ENCODE results near the gene LPP. TPM values are rescaled to one million over a fixed set of nuclear protein-coding genes. Genes with fewer than 3 reads are reported as not detected.
A peak's percentile ranks its signal among the peaks of the same experiment; 100 is the strongest.

The LPP gene
- total RNA-seq, 2 donors from 2014 or later, result 170 to 246 TPM

DNA sequence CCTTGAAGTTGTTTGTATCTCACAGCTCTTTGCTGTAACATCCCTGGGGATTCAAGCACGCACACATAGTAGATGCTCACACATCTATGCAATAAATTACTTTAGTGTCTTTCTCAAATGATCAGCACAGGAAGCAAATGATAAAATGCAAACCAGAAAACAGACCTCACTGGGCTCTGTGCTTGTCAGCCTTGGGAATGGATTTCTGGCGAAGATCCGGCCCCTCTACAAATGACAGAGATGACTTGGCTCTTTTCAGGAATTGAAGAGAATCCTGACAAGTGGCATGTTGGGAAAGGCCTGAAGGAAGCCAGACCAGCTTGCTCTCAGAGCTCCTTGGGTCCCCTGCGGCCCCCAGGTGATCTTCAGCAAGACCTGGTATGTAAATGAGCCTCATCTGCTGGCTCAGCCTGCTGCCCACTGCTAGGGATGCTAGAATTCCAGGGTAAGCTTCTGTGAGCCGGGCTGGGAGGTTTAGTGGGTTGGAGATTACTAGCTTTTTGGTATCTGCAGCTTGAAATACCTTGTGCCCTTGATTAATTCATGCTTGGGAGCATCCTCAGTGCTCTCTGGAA is 54.1 kb downstream of the LPP start:
- H3K4me1 ChIP-seq, result peaks cover 6% of the 10 kb centered on the region

DNA sequence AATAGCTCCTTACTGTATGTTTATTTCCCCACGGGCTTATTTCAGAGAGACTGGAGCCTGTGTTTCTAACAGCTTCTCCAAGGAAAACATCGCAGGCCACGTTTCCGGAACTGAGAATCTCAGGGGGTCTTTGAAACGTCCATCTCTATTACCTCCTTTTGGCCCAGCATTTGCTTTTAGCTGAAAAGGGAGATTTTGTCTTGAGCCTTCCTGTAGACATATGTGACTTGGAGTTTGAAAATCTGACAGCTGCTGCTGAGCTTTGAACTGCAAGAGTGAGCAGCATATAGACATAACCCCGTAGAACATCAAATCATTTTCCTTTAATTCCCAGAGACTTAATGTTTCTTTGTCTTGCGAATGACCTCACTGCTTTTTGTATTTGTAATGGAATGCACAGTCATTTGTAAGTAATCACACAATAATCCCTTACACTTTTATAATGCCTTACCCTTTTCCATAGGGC is 54.6 kb downstream of the LPP start:
- Histone ChIP-seq H3K27me3 (no peaks in the 10 kb centered on the region), H3K4me3 (no peak overlapping the region), H3K9ac (ENCODE audit: low read depth in 2 of 2, low read length in 2 of 2) (no peak overlapping the region), H3K9me3 (no peaks in the 10 kb centered on the region), H3K36me3 (no peaks in the 10 kb centered on the region), H3K27ac (no peak overlapping the region), H3K4me1 (peaks cover 6% of the 10 kb centered on the region)
- DNase-seq, result no peak
- intact Hi-C loops (cut with DNase I), result no loop called here
- TF ChIP-seq, protein P1, sequence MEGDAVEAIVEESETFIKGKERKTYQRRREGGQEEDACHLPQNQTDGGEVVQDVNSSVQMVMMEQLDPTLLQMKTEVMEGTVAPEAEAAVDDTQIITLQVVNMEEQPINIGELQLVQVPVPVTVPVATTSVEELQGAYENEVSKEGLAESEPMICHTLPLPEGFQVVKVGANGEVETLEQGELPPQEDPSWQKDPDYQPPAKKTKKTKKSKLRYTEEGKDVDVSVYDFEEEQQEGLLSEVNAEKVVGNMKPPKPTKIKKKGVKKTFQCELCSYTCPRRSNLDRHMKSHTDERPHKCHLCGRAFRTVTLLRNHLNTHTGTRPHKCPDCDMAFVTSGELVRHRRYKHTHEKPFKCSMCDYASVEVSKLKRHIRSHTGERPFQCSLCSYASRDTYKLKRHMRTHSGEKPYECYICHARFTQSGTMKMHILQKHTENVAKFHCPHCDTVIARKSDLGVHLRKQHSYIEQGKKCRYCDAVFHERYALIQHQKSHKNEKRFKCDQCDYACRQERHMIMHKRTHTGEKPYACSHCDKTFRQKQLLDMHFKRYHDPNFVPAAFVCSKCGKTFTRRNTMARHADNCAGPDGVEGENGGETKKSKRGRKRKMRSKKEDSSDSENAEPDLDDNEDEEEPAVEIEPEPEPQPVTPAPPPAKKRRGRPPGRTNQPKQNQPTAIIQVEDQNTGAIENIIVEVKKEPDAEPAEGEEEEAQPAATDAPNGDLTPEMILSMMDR (IDR thresholded peaks at IDR 0.05), result no peak

More for the DNA sequence above, 54.1 kb downstream of the LPP start:
- intact Hi-C loops (cut with DNase I), result no loop called here
- no peak for DNase-seq
- Histone ChIP-seq H3K27me3 (no peaks in the 10 kb centered on the region), H3K36me3 (no peaks in the 10 kb centered on the region), H3K9ac (ENCODE audit: low read depth in 2 of 2, low read length in 2 of 2) (peak overlapping the region in 1 of 2 donors; percentile 10), H3K9me3 (no peaks in the 10 kb centered on the region), H3K27ac (no peak overlapping the region), H3K4me3 (no peak overlapping the region)
- TF ChIP-seq, protein P1 (IDR thresholded peaks at IDR 0.05), result no peak

DNA sequence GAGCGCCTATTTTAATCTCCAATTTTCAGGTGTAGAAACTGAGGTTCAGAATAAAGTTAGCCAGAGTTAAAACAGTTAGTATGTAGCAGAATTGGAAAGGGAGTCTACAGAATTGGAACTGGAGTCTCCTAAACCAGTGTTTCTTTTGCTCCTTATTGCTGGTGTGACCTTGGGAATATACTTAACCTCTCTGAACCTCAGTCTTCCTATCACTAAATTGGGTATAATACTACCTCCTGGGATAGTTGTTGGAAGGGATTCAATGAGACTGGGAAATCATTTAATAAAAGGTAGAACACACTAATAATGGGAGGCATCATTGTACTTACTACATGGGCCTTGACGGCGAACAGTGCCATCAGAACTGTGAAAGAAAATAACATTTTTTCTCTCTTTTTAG is 55.1 kb downstream of the LPP start:
- Histone ChIP-seq H3K9ac (ENCODE audit: low read depth in 2 of 2, low read length in 2 of 2) (no peak overlapping the region), H3K27ac (no peak overlapping the region), H3K27me3 (no peaks in the 10 kb centered on the region), H3K4me1 (peaks cover 6% of the 10 kb centered on the region), H3K4me3 (no peak overlapping the region), H3K9me3 (no peaks in the 10 kb centered on the region), H3K36me3 (no peaks in the 10 kb centered on the region)
- intact Hi-C loops (cut with DNase I), result no loop called here
- TF ChIP-seq, protein P1 (IDR thresholded peaks at IDR 0.05), result no peak
- DNase-seq, result no peak

DNA sequence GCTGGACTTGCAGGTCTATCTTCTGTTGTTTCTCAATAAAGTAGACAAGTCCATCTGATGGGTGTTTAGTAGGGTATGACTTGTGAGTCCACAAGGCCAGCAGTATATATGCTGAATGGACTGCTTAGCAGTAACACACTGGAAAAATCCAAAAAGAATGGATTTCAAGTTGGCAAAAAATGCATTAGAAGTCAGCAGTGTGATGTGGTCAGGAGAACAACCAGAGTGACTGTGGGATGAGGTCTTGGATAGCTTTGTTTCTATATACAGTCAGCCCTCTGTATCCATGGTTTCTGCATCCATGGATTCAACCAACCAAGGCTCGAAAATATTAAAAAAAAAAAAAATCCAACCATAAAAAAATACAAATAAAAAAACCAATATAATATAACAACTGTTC is 55.8 kb downstream of the LPP start:
- H3K4me1 ChIP-seq, result peaks cover 6% of the 10 kb centered on the region
- H3K9ac ChIP-seq (ENCODE audit: low read depth in 2 of 2, low read length in 2 of 2), result no peak overlapping the region
- intact Hi-C loops (cut with DNase I), result no loop called here
- H3K9me3 ChIP-seq, result no peaks in the 10 kb centered on the region
- H3K4me3 ChIP-seq, result no peak overlapping the region
- DNase-seq, result no peak
- no peaks in the 10 kb centered on the region for H3K36me3 ChIP-seq
- TF ChIP-seq, protein P1 (IDR thresholded peaks at IDR 0.05), result no peak
- no peaks in the 10 kb centered on the region for H3K27me3 ChIP-seq
- H3K27ac ChIP-seq, result no peak overlapping the region

DNA sequence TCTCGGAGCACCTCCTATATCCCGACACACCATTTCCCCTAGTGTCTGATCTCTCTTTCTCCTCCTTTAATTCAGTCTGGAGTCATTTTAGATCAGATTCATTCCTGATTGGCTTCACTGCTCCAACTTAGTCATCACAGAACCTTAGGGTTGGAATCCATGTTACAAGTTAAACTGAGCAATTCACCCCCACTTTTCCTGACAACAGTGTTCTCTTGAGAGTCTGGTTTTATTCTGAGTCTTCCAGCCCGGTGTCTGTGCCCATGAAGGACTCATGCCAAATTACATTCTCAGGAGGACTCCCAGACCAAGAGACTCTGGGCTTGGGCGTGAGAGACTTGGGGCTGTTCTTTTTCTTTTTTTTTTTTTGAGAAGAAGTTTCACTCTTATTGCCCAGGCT is 57.5 kb downstream of the LPP start:
- Histone ChIP-seq H3K4me3 (no peak overlapping the region), H3K9ac (ENCODE audit: low read depth in 2 of 2, low read length in 2 of 2) (no peak overlapping the region), H3K36me3 (no peaks in the 10 kb centered on the region), H3K9me3 (no peaks in the 10 kb centered on the region), H3K27me3 (no peaks in the 10 kb centered on the region), H3K27ac (peak overlapping the region; percentile 75), H3K4me1 (peaks cover 8% of the 10 kb centered on the region)
- TF ChIP-seq, protein P1 (IDR thresholded peaks at IDR 0.05), result no peak
- intact Hi-C loops (cut with DNase I), result no loop called here
- no peak for DNase-seq

Measured in colonic mucosa (tissue), 4 donors.